WERI-Rb-1 (cell line): ENCODE measurements around the gene DCBLD1.
"Not testable (repeated sequence)": the region's sequence is repeated elsewhere in the genome, so short reads cannot be mapped to it uniquely, and the experiment has no call there.

Source experiments
- DNase-seq: peaks from one replicate; pipeline ENCODE4 v3.0.0-alpha.2; 2020
- H3K27ac ChIP-seq: fragments of 250-450 bp; sonication (Bioruptor Pico); 2 replicates; pipeline ENCODE4 v1.5.1; 2020; ENCODE audit warnings: mild to moderate bottlenecking, moderate library complexity
- H3K27me3 ChIP-seq: fragments of 250-450 bp; sonication (Bioruptor Pico); 2 replicates; pipeline ENCODE4 v1.5.1; 2021; ENCODE audit warnings: mild to moderate bottlenecking, low read depth, moderate library complexity; ENCODE audit not compliant: insufficient read depth, severe bottlenecking
- H3K36me3 ChIP-seq: fragments of 250-450 bp; sonication (Bioruptor Pico); 2 replicates; pipeline ENCODE4 v1.5.1; 2020; ENCODE audit warnings: mild to moderate bottlenecking, moderate library complexity
- H3K4me3 ChIP-seq: 2 replicates; pipeline ENCODE4 v1.5.1; 2011; ENCODE audit warnings: low read depth, mild to moderate bottlenecking, control low read depth, low read length
- H3K9me3 ChIP-seq: fragments of 250-450 bp; sonication (Bioruptor Pico); 2 replicates; pipeline ENCODE4 v1.5.1; 2021; ENCODE audit warnings: mild to moderate bottlenecking, moderate library complexity; ENCODE audit not compliant: severe bottlenecking
- CTCF ChIP-seq: IDR thresholded peaks from 2 replicates; pipeline ENCODE4 v1.5.1; 2011; ENCODE audit warnings: low read depth, mild to moderate bottlenecking, control low read depth, inconsistent platforms, low read length

DCBLD1 gene

GRCh38 chr6:117465691-117466090 is 16.8 kb upstream of the DCBLD1 start:
- DNase-seq: no peak
- no peak for TF ChIP-seq CTCF
- no peaks in the 10 kb centered on the region for H3K9me3 ChIP-seq

GRCh38 chr6:117467876-117468275 is 14.6 kb upstream of the DCBLD1 start:
- Histone ChIP-seq H3K4me3 (no peak overlapping the region), H3K9me3 (no peaks in the 10 kb centered on the region), H3K27me3 (no peaks in the 10 kb centered on the region), H3K27ac (no peak overlapping the region), H3K36me3 (no peaks in the 10 kb centered on the region)
- no peak for TF ChIP-seq CTCF
- no peak for DNase-seq

More at GRCh38 chr6:117465691-117466090, 16.8 kb upstream of the DCBLD1 start:
- H3K36me3 ChIP-seq: no peaks in the 10 kb centered on the region
- H3K27me3 ChIP-seq: no peaks in the 10 kb centered on the region
- H3K27ac ChIP-seq: no peak overlapping the region
- no peak overlapping the region for H3K4me3 ChIP-seq

- not testable (repeated sequence) for H3K27ac ChIP-seq, DNase-seq, H3K4me3 ChIP-seq, H3K9me3 ChIP-seq, H3K27me3 ChIP-seq, H3K36me3 ChIP-seq
These were observed 13.9 kb upstream of the DCBLD1 start for GRCh38 chr6:117468527-117468926.

GRCh38 chr6:117469356-117469755 is 13.1 kb upstream of the DCBLD1 start:
- Histone ChIP-seq H3K9me3 (no peaks in the 10 kb centered on the region), H3K36me3 (no peaks in the 10 kb centered on the region), H3K4me3 (no peak overlapping the region), H3K27ac (no peak overlapping the region), H3K27me3 (no peaks in the 10 kb centered on the region)
- TF ChIP-seq CTCF: no peak
- DNase-seq: no peak

- H3K27ac ChIP-seq: no peak overlapping the region
- no peak for DNase-seq
- no peaks in the 10 kb centered on the region for H3K27me3 ChIP-seq
- no peak overlapping the region for H3K4me3 ChIP-seq
- no peaks in the 10 kb centered on the region for H3K9me3 ChIP-seq
- no peak for TF ChIP-seq CTCF
- no peaks in the 10 kb centered on the region for H3K36me3 ChIP-seq
These were observed 12.7 kb upstream of the DCBLD1 start for GRCh38 chr6:117469791-117470190.

GRCh38 chr6:117472667-117473066 is 9.8 kb upstream of the DCBLD1 start:
- DNase-seq: no peak
- no peak for TF ChIP-seq CTCF
- H3K9me3 ChIP-seq: no peaks in the 10 kb centered on the region
- H3K4me3 ChIP-seq: no peak overlapping the region
- no peak overlapping the region for H3K27ac ChIP-seq
- H3K27me3 ChIP-seq: no peaks in the 10 kb centered on the region
- no peaks in the 10 kb centered on the region for H3K36me3 ChIP-seq
